A549 (cell line): ENCODE measurements around the gene EXT2.

Experiments
- BHLHE40 ChIP-seq: IDR thresholded peaks from 2 replicates; pipeline ENCODE4 v1.6.1; 2012; ENCODE audit warnings: low read depth, low read length, inconsistent platforms
- EP300 ChIP-seq, 2 experiments: fragments of >200 bp; sonication (Bioruptor Twin); formaldehyde crosslinking; IDR thresholded peaks; 2 replicates in 1 of 2; 3 replicates in 1 of 2; pipeline ENCODE4 v1.6.1; 2016 to 2017
- ESRRA ChIP-seq: fragments of 150-350 bp; IDR thresholded peaks from 2 replicates; pipeline ENCODE4 v1.6.1; 2014; ENCODE audit warnings: mild to moderate bottlenecking, low read length, borderline replicate concordance
- MAFK ChIP-seq: fragments of 450-650 bp; IDR thresholded peaks from 2 replicates; pipeline ENCODE4 v1.6.1; 2014; ENCODE audit not compliant: partially characterized antibody
- TF ChIP-seq, protein P1 (sequence below): fragments of >200 bp; sonication (Bioruptor Twin); formaldehyde crosslinking; IDR thresholded peaks from 3 replicates; pipeline ENCODE4 v1.5.1; 2016

GRCh38 chr11:44120169-44120568 lies 24.7 kb downstream of the EXT2 start:
- no peak for TF ChIP-seq MAFK
- TF ChIP-seq BHLHE40, result no peak
- TF ChIP-seq, protein P1, sequence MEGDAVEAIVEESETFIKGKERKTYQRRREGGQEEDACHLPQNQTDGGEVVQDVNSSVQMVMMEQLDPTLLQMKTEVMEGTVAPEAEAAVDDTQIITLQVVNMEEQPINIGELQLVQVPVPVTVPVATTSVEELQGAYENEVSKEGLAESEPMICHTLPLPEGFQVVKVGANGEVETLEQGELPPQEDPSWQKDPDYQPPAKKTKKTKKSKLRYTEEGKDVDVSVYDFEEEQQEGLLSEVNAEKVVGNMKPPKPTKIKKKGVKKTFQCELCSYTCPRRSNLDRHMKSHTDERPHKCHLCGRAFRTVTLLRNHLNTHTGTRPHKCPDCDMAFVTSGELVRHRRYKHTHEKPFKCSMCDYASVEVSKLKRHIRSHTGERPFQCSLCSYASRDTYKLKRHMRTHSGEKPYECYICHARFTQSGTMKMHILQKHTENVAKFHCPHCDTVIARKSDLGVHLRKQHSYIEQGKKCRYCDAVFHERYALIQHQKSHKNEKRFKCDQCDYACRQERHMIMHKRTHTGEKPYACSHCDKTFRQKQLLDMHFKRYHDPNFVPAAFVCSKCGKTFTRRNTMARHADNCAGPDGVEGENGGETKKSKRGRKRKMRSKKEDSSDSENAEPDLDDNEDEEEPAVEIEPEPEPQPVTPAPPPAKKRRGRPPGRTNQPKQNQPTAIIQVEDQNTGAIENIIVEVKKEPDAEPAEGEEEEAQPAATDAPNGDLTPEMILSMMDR, result no peak
- TF ChIP-seq ESRRA, result no peak
- TF ChIP-seq EP300 (IDR thresholded peaks at IDR 0.05), result no peak
